KOPT-K1 (cell line): ENCODE data around the gene AMPH.
"Not testable (repeated sequence)": the region's sequence is repeated elsewhere in the genome, so short reads cannot be mapped to it uniquely, and the experiment has no call there.

Experiments used
- H3K27ac ChIP-seq: fragments of 200-600 bp; sonication (generic); 2 replicates; pipeline ENCODE4 v1.5.1; 2016; ENCODE audit warnings: antibody characterized with exemption, mild to moderate bottlenecking, low read depth, low read length; ENCODE audit not compliant: poor library complexity, severe bottlenecking
- H3K36me3 ChIP-seq: fragments of 200-600 bp; sonication (generic); 2 replicates; pipeline ENCODE4 v1.5.1; 2017; ENCODE audit warnings: antibody characterized with exemption, mild to moderate bottlenecking, low read length, moderate library complexity; ENCODE audit not compliant: insufficient read depth
- H3K9me3 ChIP-seq: fragments of 200-600 bp; sonication (generic); 2 replicates; pipeline ENCODE4 v1.5.1; 2017; ENCODE audit warnings: antibody characterized with exemption, low read length, mild to moderate bottlenecking; ENCODE audit not compliant: insufficient read depth, poor library complexity, severe bottlenecking

AMPH gene

GRCh38 chr7:38354271-38354851, 276.8 kb downstream of the AMPH start:
- peak overlapping the region; percentile 89 for H3K27ac ChIP-seq
- not testable (repeated sequence) for H3K9me3 ChIP-seq, H3K36me3 ChIP-seq

- H3K36me3 ChIP-seq, result not testable (repeated sequence)
- peak overlapping the region; percentile 89 for H3K27ac ChIP-seq
Measured at GRCh38 chr7:38353431-38353881, 277.7 kb downstream of the AMPH start.

GRCh38 chr7:38351601-38352000, 279.6 kb downstream of the AMPH start:
- H3K36me3 ChIP-seq, result 0 out of 2 replicates have a peak, but pooled peaks cover under 1% of the 10 kb centered on the region
- H3K27ac ChIP-seq, result no peak overlapping the region
- H3K9me3 ChIP-seq, result no peaks in the 10 kb centered on the region

More at GRCh38 chr7:38353431-38353881, 277.7 kb downstream of the AMPH start:
- not testable (repeated sequence) for H3K9me3 ChIP-seq

- H3K27ac ChIP-seq, result not testable (repeated sequence)
Measured at GRCh38 chr7:38350777-38351176, 280.4 kb downstream of the AMPH start.

GRCh38 chr7:38349869-38350583, 281.1 kb downstream of the AMPH start:
- not testable (repeated sequence) for H3K36me3 ChIP-seq
- peak overlapping the region; percentile 70 for H3K27ac ChIP-seq

More at GRCh38 chr7:38350777-38351176, 280.4 kb downstream of the AMPH start:
- not testable (repeated sequence) for H3K36me3 ChIP-seq, H3K9me3 ChIP-seq

GRCh38 chr7:38349126-38349795, 281.9 kb downstream of the AMPH start:
- H3K9me3 ChIP-seq, H3K36me3 ChIP-seq: not testable (repeated sequence)
- H3K27ac ChIP-seq, result peak overlapping the region; percentile 70

More at GRCh38 chr7:38349869-38350583, 281.1 kb downstream of the AMPH start:
- not testable (repeated sequence) for H3K9me3 ChIP-seq

- H3K9me3 ChIP-seq, result not testable (repeated sequence)
- Histone ChIP-seq H3K36me3 (peaks cover 17% of the 10 kb centered on the region), H3K27ac (peak overlapping the region; percentile 99)
Measured at GRCh38 chr7:38345299-38346172, 285.6 kb downstream of the AMPH start.

GRCh38 chr7:38344741-38345140, 286.4 kb downstream of the AMPH start:
- H3K9me3 ChIP-seq, result not testable (repeated sequence)
- Histone ChIP-seq H3K36me3 (peaks cover 17% of the 10 kb centered on the region), H3K27ac (peak overlapping the region; percentile 99)

- Histone ChIP-seq H3K27ac (peak overlapping the region; percentile 99), H3K36me3 (peaks cover 30% of the 10 kb centered on the region)
- H3K9me3 ChIP-seq, result not testable (repeated sequence)
Measured at GRCh38 chr7:38342135-38342534, 289.0 kb downstream of the AMPH start.

- Histone ChIP-seq H3K27ac (peak overlapping the region; percentile 99), H3K36me3 (peaks cover 30% of the 10 kb centered on the region)
- H3K9me3 ChIP-seq, result not testable (repeated sequence)
Measured at GRCh38 chr7:38341172-38341705, 289.9 kb downstream of the AMPH start.

- no peaks in the 10 kb centered on the region for H3K9me3 ChIP-seq
- peak overlapping the region; percentile 99 for H3K27ac ChIP-seq
- H3K36me3 ChIP-seq, result peaks cover 29% of the 10 kb centered on the region
Measured at GRCh38 chr7:38339953-38340819, 291.0 kb downstream of the AMPH start.

- not testable (repeated sequence) for H3K9me3 ChIP-seq
- Histone ChIP-seq H3K27ac (peak overlapping the region; percentile 99), H3K36me3 (peaks cover 40% of the 10 kb centered on the region)
Measured at GRCh38 chr7:38336148-38336515, 295.0 kb downstream of the AMPH start.

GRCh38 chr7:38335492-38336147, 295.6 kb downstream of the AMPH start:
- peak overlapping the region; percentile 99 for H3K27ac ChIP-seq
- peaks cover 41% of the 10 kb centered on the region for H3K36me3 ChIP-seq
- no peaks in the 10 kb centered on the region for H3K9me3 ChIP-seq
